ENCODE results near the gene SYT4. TPM values are rescaled to one million over a fixed set of nuclear protein-coding genes. Genes with fewer than 3 reads are reported as not detected.

SYT4 gene
- total and polyA plus RNA-seq, 2 experiments from 2014 or later, result 3.7 to 10.4 TPM

GRCh38 chr18:43248610-43249249, 28.6 kb downstream of the SYT4 start:
- no peak overlapping the region for H3K27ac ChIP-seq (ENCODE audit: low read depth)
- no peaks in the 10 kb centered on the region for H3K36me3 Mint-ChIP-seq (ENCODE audit: low read depth)
- no peaks in the 10 kb centered on the region for H3K4me1 ChIP-seq (ENCODE audit: insufficient read depth)
- H3K4me3 Mint-ChIP-seq, result no peak overlapping the region
- H3K27me3 ChIP-seq (ENCODE audit: insufficient read depth), result no peaks in the 10 kb centered on the region
- H3K79me2 ChIP-seq (replicated peaks; ENCODE audit: insufficient read depth), result no peaks in the 10 kb centered on the region
- H3F3A ChIP-seq (replicated peaks; ENCODE audit: low read depth), result no peaks in the 10 kb centered on the region
- H3K27ac Mint-ChIP-seq, result no peak overlapping the region
- no peak overlapping the region for H3K4me3 ChIP-seq
- no peak for TF ChIP-seq EZH2phosphoT487 (IDR thresholded peaks at IDR 0.05; ENCODE audit: unreplicated experiment)
- TF ChIP-seq JUNB (IDR thresholded peaks at IDR 0.05; ENCODE audit: unreplicated experiment), result no peak
- no peaks in the 10 kb centered on the region for H3K9me3 Mint-ChIP-seq
- no peaks in the 10 kb centered on the region for H3K9me2 ChIP-seq (ENCODE audit: insufficient read depth)
- no peaks in the 10 kb centered on the region for H4K20me1 ChIP-seq (replicated peaks; ENCODE audit: insufficient read depth)
- no peak for ATAC-seq
- H3K4me2 ChIP-seq, result no peak overlapping the region
- no peaks in the 10 kb centered on the region for H3K27me3 Mint-ChIP-seq (ENCODE audit: insufficient read depth, low read depth, poor library complexity)
- no peak overlapping the region for H2AFZ ChIP-seq
- DNase-seq (ENCODE audit: low spot score), result no peak
- H3K4me1 Mint-ChIP-seq, result peaks cover 4% of the 10 kb centered on the region; the same call in 2 of the 3 replicates
- no peaks in the 10 kb centered on the region for H3K36me3 ChIP-seq (ENCODE audit: insufficient read depth)

GRCh38 chr18:43247944-43248343, 29.3 kb downstream of the SYT4 start:
- Histone ChIP-seq H3F3A (replicated peaks; ENCODE audit: low read depth) (no peaks in the 10 kb centered on the region), H3K4me2 (no peak overlapping the region), H3K27me3 (ENCODE audit: insufficient read depth) (no peaks in the 10 kb centered on the region), H4K20me1 (replicated peaks; ENCODE audit: insufficient read depth) (no peaks in the 10 kb centered on the region), H3K4me1 (ENCODE audit: insufficient read depth) (no peaks in the 10 kb centered on the region), H3K79me2 (replicated peaks; ENCODE audit: insufficient read depth) (no peaks in the 10 kb centered on the region), H3K4me3 (no peak overlapping the region), H3K36me3 (ENCODE audit: insufficient read depth) (no peaks in the 10 kb centered on the region), H3K27ac (ENCODE audit: low read depth) (no peak overlapping the region), H2AFZ (no peak overlapping the region), H3K9me2 (ENCODE audit: insufficient read depth) (no peaks in the 10 kb centered on the region)
- H3K27ac Mint-ChIP-seq, result no peak overlapping the region
- H3K27me3 Mint-ChIP-seq (ENCODE audit: insufficient read depth, low read depth, poor library complexity), result no peaks in the 10 kb centered on the region
- DNase-seq (ENCODE audit: low spot score), result no peak
- H3K36me3 Mint-ChIP-seq (ENCODE audit: low read depth), result no peaks in the 10 kb centered on the region
- no peaks in the 10 kb centered on the region for H3K9me3 Mint-ChIP-seq
- ATAC-seq, result no peak
- no peak overlapping the region for H3K4me3 Mint-ChIP-seq
- 0 out of 3 replicates have a peak, but pooled peaks cover under 1% of the 10 kb centered on the region for H3K4me1 Mint-ChIP-seq
- TF ChIP-seq NANOG (IDR thresholded peaks at IDR 0.05; ENCODE audit: borderline replicate concordance), result no peak
- TF ChIP-seq EZH2 (IDR thresholded peaks at IDR 0.05; ENCODE audit: low read depth, unreplicated experiment), result no peak
- TF ChIP-seq ETS1 (IDR thresholded peaks at IDR 0.05), result no peak
- TF ChIP-seq REST (IDR thresholded peaks at IDR 0.05; ENCODE audit: unreplicated experiment), result no peak
- TF ChIP-seq EZH2phosphoT487 (IDR thresholded peaks at IDR 0.05; ENCODE audit: unreplicated experiment), result no peak
- no peak for TF ChIP-seq STAT1 (IDR thresholded peaks at IDR 0.05; ENCODE audit: unreplicated experiment)
- TF ChIP-seq JUNB (IDR thresholded peaks at IDR 0.05; ENCODE audit: unreplicated experiment), result no peak
- no peak for TF ChIP-seq ZNF331 (CRISPR knock-in tag; IDR thresholded peaks at IDR 0.05; ENCODE audit: low read depth)
- TF ChIP-seq CREB1 (CRISPR knock-in tag; IDR thresholded peaks at IDR 0.05; ENCODE audit: low read depth), result no peak
- no peak for TF ChIP-seq POLR2AphosphoS5 (IDR thresholded peaks at IDR 0.05; ENCODE audit: low read depth)
- no peak for TF ChIP-seq ZNF462 (CRISPR knock-in tag; IDR thresholded peaks at IDR 0.05)
